SK-MEL-5 (cell line): Measurements from ENCODE around the gene SLIT3. TPM values are rescaled to one million over a fixed set of nuclear protein-coding genes. Genes with fewer than 3 reads are reported as not detected.
"Not testable (repeated sequence)": the region's sequence is repeated elsewhere in the genome, so short reads cannot be mapped to it uniquely, and the experiment has no call there.

Source experiments
- DNase-seq: peaks from one replicate; pipeline ENCODE4 v3.0.0-alpha.2; 2016; ENCODE audit warnings: low read depth, low spot score
- in situ Hi-C: cut with HindIII; loops from 2 replicates; pipeline ENCODE4 v1.10.0; 2016; ENCODE audit warnings: low sequenced_read_pairs, high pct_unique_total_duplicates, low pct_unique_long_range_greater_than_20kb
- total RNA-seq: library from RNA; depleted of rRNA; stranded (reverse); fragments of >200 nt; shearing (Covaris generic); gene quantifications from 2 replicates; pipeline ENCODE4 v1.2.3, GENCODE V29; 2014

Gene SLIT3
- total RNA-seq, 1 experiment from 2014 or later, result 0.63 TPM

- in situ Hi-C loops, result no loop called here
Observed at GRCh38 chr5:168648576-168648975, 652.4 kb downstream of the SLIT3 start.

GRCh38 chr5:168648016-168648415, 652.9 kb downstream of the SLIT3 start:
- in situ Hi-C loops, result no loop called here
- no peak for DNase-seq

More at GRCh38 chr5:168648576-168648975, 652.4 kb downstream of the SLIT3 start:
- no peak for DNase-seq

GRCh38 chr5:168647083-168647482, 653.9 kb downstream of the SLIT3 start:
- no peak for DNase-seq
- in situ Hi-C loops, result no loop called here

GRCh38 chr5:168646335-168646734, 654.6 kb downstream of the SLIT3 start:
- in situ Hi-C loops, result no loop called here

GRCh38 chr5:168645195-168645594, 655.7 kb downstream of the SLIT3 start:
- no peak for DNase-seq
- in situ Hi-C loops, result no loop called here

More at GRCh38 chr5:168646335-168646734, 654.6 kb downstream of the SLIT3 start:
- no peak for DNase-seq

GRCh38 chr5:168642019-168642418, 658.9 kb downstream of the SLIT3 start:
- DNase-seq, result no peak
- in situ Hi-C loops, result no loop called here

GRCh38 chr5:168638846-168639245, 662.1 kb downstream of the SLIT3 start:
- DNase-seq, in situ Hi-C loops: not testable (repeated sequence)

GRCh38 chr5:168637793-168638192, 663.1 kb downstream of the SLIT3 start:
- in situ Hi-C loops, result no loop called here
- no peak for DNase-seq

GRCh38 chr5:168637281-168637680, 663.7 kb downstream of the SLIT3 start:
- in situ Hi-C loops, result no loop called here
- no peak for DNase-seq

GRCh38 chr5:168630958-168631357, 670.0 kb downstream of the SLIT3 start:
- in situ Hi-C loops, DNase-seq: not testable (repeated sequence)

- DNase-seq, result no peak
Observed at GRCh38 chr5:168624850-168625364, 676.0 kb downstream of the SLIT3 start.

GRCh38 chr5:168620807-168621206, 680.1 kb downstream of the SLIT3 start:
- in situ Hi-C loops, result no loop called here
- no peak for DNase-seq

More at GRCh38 chr5:168624850-168625364, 676.0 kb downstream of the SLIT3 start:
- in situ Hi-C loops, result no loop called here

GRCh38 chr5:168614661-168615060, 686.3 kb downstream of the SLIT3 start:
- DNase-seq, result no peak
- in situ Hi-C loops, result no loop called here

- in situ Hi-C loops, result no loop called here
- no peak for DNase-seq
Observed at GRCh38 chr5:168613996-168614395, 686.9 kb downstream of the SLIT3 start.

- in situ Hi-C loops, result no loop called here
- DNase-seq, result no peak
Observed at GRCh38 chr5:168613396-168613795, 687.5 kb downstream of the SLIT3 start.

GRCh38 chr5:168612996-168613395, 687.9 kb downstream of the SLIT3 start:
- no peak for DNase-seq
- in situ Hi-C loops, result no loop called here

- DNase-seq, result no peak
- in situ Hi-C loops, result no loop called here
Observed at GRCh38 chr5:168612123-168612522, 688.8 kb downstream of the SLIT3 start.
